ENCODE data around the gene VAX1. TPM values are rescaled to one million over a fixed set of nuclear protein-coding genes. Genes with fewer than 3 reads are reported as not detected.

The VAX1 gene
- total and polyA plus RNA-seq, 9 of the 15 experiments (the other 6 are each of a cell fraction or from before 2014, with no cell fraction given), result not detected

GRCh38 chr10:117138838-117139580 lies 939 bp upstream of the VAX1 start:
- Histone ChIP-seq H3K9me1 (ENCODE audit: control insufficient read depth, insufficient read depth, low read length) (no peaks in the 10 kb centered on the region), H3K9me3 (replicated peaks; ENCODE audit: control insufficient read depth, insufficient read depth, low read depth, low read length) (no peaks in the 10 kb centered on the region), H3K79me2 (ENCODE audit: control insufficient read depth, insufficient read depth, low read length) (no peaks in the 10 kb centered on the region), H3K4me1 (replicated peaks in 1 of 2; ENCODE audit: control insufficient read depth in 2 of 2, insufficient read depth in 2 of 2, low read length in 2 of 2) (peaks cover 0 to 24% of the 10 kb centered on the region in 2 experiments; a peak in 2 of 5 replicates), H3K27me3 (ENCODE audit: control insufficient read depth in 2 of 2, insufficient read depth in 2 of 2, low read length in 2 of 2) (peaks cover 3 to 54% of the 10 kb centered on the region in 2 experiments; a peak in 3 of 5 replicates), H3K4me3 (no peak overlapping the region), H3K27ac (ENCODE audit: extremely low read depth, low read depth, low read length) (no peak overlapping the region), H4K20me1 (replicated peaks; ENCODE audit: control insufficient read depth, insufficient read depth, low read length) (no peaks in the 10 kb centered on the region), H3K36me3 (ENCODE audit: control insufficient read depth, insufficient read depth, low read length) (no peaks in the 10 kb centered on the region), H2AFZ (ENCODE audit: low read depth, low read length) (no peak overlapping the region), H3K9ac (ENCODE audit: insufficient read depth in 1 of 2, low read depth in 2 of 2, low read length in 2 of 2) (no peak overlapping the region), H3K4me2 (ENCODE audit: insufficient read depth, low read length) (no peak overlapping the region)
- WGBS (ENCODE audit: insufficient coverage, low coverage, missing lambda C conversion rate), result 18% methylated on average over 12 of the region's 19 CpGs
- DNase-seq (ENCODE audit: extremely low read depth in 1 of 4, low spot score in 3 of 4), result no peak
- no peak for TF ChIP-seq BCL6 (CRISPR knock-in tag; IDR thresholded peaks at IDR 0.05)
- TF ChIP-seq EP400 (IDR thresholded peaks at IDR 0.05), result no peak
- no peak for TF ChIP-seq ZNF224 (CRISPR knock-in tag; IDR thresholded peaks at IDR 0.05)
- TF ChIP-seq ZBTB12 (CRISPR knock-in tag; IDR thresholded peaks at IDR 0.05), result no peak
- no peak for TF ChIP-seq DEAF1 (CRISPR knock-in tag; IDR thresholded peaks at IDR 0.05)
- no peak for TF ChIP-seq ZNF146 (CRISPR knock-in tag; IDR thresholded peaks at IDR 0.05; ENCODE audit: unreplicated experiment)
- TF ChIP-seq USF1 (CRISPR knock-in tag; IDR thresholded peaks at IDR 0.05), result no peak
- no peak for TF ChIP-seq CEBPG (CRISPR knock-in tag; IDR thresholded peaks at IDR 0.05)
- no peak for TF ChIP-seq CEBPG (tag; conservative IDR thresholded peaks at IDR 0.05 in 1 of 2, IDR thresholded peaks at IDR 0.05 in 1 of 2)
- no peak for TF ChIP-seq YBX1 (IDR thresholded peaks at IDR 0.05)
- TF ChIP-seq NUFIP1 (IDR thresholded peaks at IDR 0.05; ENCODE audit: partially characterized antibody), result no peak
- TF ChIP-seq RFX5 (IDR thresholded peaks at IDR 0.05; ENCODE audit: low read depth, low read length), result no peak
- TF ChIP-seq PHB (CRISPR knock-in tag; IDR thresholded peaks at IDR 0.05), result no peak
- no peak for TF ChIP-seq ZNF764 (CRISPR knock-in tag; IDR thresholded peaks at IDR 0.05; ENCODE audit: low read depth)
- TF ChIP-seq HBP1 (CRISPR knock-in tag; IDR thresholded peaks at IDR 0.05), result no peak
- ChIA-PET CTCF (ENCODE audit: low intra/inter-chr PET ratio) (no interaction called here), POLR2A (no interaction called here)
- BruUV-seq (replicated peaks), result no TSS peak
- in situ Hi-C loops (cut with MboI), result no loop called here
- no peak for ATAC-seq
- FAIRE-seq, result no peak
- intact Hi-C loops (cut with micrococcal nuclease), result no loop called here

Measured in K562 (cell line).